ENCODE measurements around the gene SMTN. TPM values are rescaled to one million over a fixed set of nuclear protein-coding genes. Genes with fewer than 3 reads are reported as not detected.
A peak's percentile ranks its signal among the peaks of the same experiment; 100 is the strongest.

The SMTN gene
- total RNA-seq, 1 donor from 2014 or later = 13.3 TPM

GRCh38 chr22:31088233-31088986 lies 7.3 kb downstream of the SMTN start:
- Mint-ChIP-seq H3K36me3 (ENCODE audit: unreplicated experiment) (no peaks in the 10 kb centered on the region), H3K27me3 (ENCODE audit: unreplicated experiment) (peaks cover 2% of the 10 kb centered on the region), H3K27ac (ENCODE audit: unreplicated experiment) (no peak overlapping the region), H3K4me1 (ENCODE audit: low read depth, unreplicated experiment) (no peaks in the 10 kb centered on the region), H3K9me3 (ENCODE audit: unreplicated experiment) (peaks cover 1% of the 10 kb centered on the region), H3K4me3 (ENCODE audit: unreplicated experiment) (no peak overlapping the region)
- TF ChIP-seq CTCF (IDR thresholded peaks at IDR 0.05; ENCODE audit: partially characterized antibody, unreplicated experiment) = no peak
- no peak for DNase-seq

GRCh38 chr22:31089160-31090100 lies 8.3 kb downstream of the SMTN start:
- H3K27me3 Mint-ChIP-seq (ENCODE audit: unreplicated experiment) = peaks cover 2% of the 10 kb centered on the region
- H3K9me3 Mint-ChIP-seq (ENCODE audit: unreplicated experiment) = no peaks in the 10 kb centered on the region
- no peaks in the 10 kb centered on the region for H3K36me3 Mint-ChIP-seq (ENCODE audit: unreplicated experiment)
- no peak overlapping the region for H3K27ac Mint-ChIP-seq (ENCODE audit: unreplicated experiment)
- peak; percentile 91 for TF ChIP-seq CTCF (IDR thresholded peaks at IDR 0.05; ENCODE audit: partially characterized antibody, unreplicated experiment)
- no peaks in the 10 kb centered on the region for H3K4me1 Mint-ChIP-seq (ENCODE audit: low read depth, unreplicated experiment)
- no peak overlapping the region for H3K4me3 Mint-ChIP-seq (ENCODE audit: unreplicated experiment)
- DNase-seq = peak; percentile 78

- H3K27ac Mint-ChIP-seq (ENCODE audit: unreplicated experiment) = no peak overlapping the region
- no peak for DNase-seq
- no peaks in the 10 kb centered on the region for H3K36me3 Mint-ChIP-seq (ENCODE audit: unreplicated experiment)
- H3K27me3 Mint-ChIP-seq (ENCODE audit: unreplicated experiment) = peaks cover 2% of the 10 kb centered on the region
- peaks cover 3% of the 10 kb centered on the region for H3K9me3 Mint-ChIP-seq (ENCODE audit: unreplicated experiment)
- no peak for TF ChIP-seq CTCF (IDR thresholded peaks at IDR 0.05; ENCODE audit: partially characterized antibody, unreplicated experiment)
- H3K4me1 Mint-ChIP-seq (ENCODE audit: low read depth, unreplicated experiment) = no peaks in the 10 kb centered on the region
- H3K4me3 Mint-ChIP-seq (ENCODE audit: unreplicated experiment) = no peak overlapping the region
Measured at GRCh38 chr22:31090217-31091085, 9.3 kb downstream of the SMTN start.

- H3K9me3 Mint-ChIP-seq (ENCODE audit: unreplicated experiment) = peaks cover 4% of the 10 kb centered on the region
- no peak for DNase-seq
- no peaks in the 10 kb centered on the region for H3K4me1 Mint-ChIP-seq (ENCODE audit: low read depth, unreplicated experiment)
- H3K27ac Mint-ChIP-seq (ENCODE audit: unreplicated experiment) = no peak overlapping the region
- H3K4me3 Mint-ChIP-seq (ENCODE audit: unreplicated experiment) = no peak overlapping the region
- H3K27me3 Mint-ChIP-seq (ENCODE audit: unreplicated experiment) = peaks cover 2% of the 10 kb centered on the region
- no peaks in the 10 kb centered on the region for H3K36me3 Mint-ChIP-seq (ENCODE audit: unreplicated experiment)
- TF ChIP-seq CTCF (IDR thresholded peaks at IDR 0.05; ENCODE audit: partially characterized antibody, unreplicated experiment) = no peak
Measured at GRCh38 chr22:31091106-31091975, 10.2 kb downstream of the SMTN start.

Data from glutamatergic neuron (in vitro differentiated cells).